Measurements from ENCODE around the gene EPHA6.
A peak's percentile ranks its signal among the peaks of the same experiment; 100 is the strongest.

EPHA6 gene

DNA sequence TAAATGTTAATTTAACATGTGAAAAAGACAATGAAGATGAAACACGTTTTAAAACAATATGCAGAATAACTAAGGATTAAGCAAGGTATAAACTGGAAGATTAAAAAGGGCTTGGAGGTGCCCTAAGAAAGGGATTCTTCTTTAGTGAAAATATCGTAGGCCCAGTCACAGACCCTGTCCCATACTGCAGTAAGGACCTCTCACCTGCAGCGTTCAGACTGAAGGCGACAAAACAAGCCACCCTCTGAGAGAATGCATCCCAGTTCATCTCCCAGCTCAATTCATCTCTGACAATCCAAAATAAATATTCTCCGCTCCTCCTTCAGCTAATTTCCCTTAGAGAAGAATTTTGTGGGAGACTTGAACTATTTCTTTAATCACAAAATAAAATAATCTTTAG is 847.9 kb downstream of the EPHA6 start:
- DNase-seq, result no peak

DNA sequence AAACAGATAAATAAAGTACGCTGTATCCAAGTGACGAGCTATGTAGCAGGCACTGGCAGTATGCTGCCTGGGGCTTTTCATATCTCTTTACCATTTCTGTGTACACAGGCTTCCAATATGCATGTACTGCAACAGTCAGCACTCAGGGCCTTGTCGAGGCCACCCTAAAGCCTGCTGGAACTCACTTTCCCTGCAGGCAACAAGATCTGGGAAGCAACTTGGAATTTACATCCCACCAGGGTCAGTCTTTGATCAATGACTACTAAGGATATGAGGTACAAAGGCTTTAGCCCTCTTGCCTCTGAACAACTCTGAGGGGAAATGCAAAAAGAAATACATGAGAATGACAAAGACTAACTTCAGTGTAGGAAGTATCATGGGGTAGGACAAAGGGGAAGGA is 848.4 kb downstream of the EPHA6 start:
- no peak for DNase-seq

DNA sequence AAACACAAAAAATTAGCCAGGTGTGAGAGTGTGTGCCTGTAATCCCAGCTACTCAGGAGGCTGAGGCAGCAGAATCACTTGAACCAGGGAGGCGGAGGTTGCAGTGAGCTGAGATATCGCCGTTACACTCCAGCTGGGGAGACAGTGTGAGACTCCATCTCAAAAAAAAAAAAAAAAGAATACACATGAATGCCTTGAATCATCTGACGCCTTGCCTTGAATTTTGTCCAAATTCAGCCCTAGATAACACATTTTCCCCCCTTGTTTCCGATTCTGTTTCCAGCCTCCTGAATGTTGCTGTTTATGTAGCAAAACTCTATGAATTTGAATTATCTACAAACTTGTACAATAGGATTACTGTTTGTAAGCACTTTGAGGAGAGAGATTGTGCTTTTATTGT is 851.5 kb downstream of the EPHA6 start:
- DNase-seq, result no peak

- no peak for DNase-seq
Measured at GRCh38 chr3:97670952-97671351, 856.6 kb downstream of the EPHA6 start.

DNA sequence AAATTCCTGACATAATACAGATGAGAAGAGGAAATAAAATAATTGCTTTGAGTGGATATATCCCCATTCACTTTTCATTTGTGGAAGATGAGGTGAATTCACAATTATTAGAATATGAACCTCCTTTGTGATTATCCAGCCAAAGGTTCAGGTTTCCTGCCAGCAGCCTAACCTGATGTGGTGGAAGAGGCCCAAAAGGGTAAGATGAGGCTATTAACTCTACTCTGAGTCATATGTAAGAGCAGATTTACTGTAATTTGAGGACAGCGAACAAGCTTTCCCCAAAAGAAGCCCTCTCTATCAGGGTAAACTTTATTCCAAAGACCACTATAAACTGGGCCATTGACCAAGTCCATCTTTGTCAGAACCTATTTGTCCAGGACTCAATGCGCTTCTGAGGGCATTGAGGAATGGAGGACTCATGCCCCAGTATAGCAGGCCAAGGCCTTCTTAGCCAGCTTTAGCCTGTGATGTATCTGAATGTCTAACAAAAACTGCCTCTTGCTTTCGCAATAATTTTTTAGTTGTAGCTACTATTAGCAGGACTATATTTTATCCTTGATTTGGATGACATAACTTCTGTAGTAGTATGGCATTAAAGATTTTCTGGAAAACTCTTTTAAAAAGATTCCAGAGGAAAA is 859.1 kb downstream of the EPHA6 start:
- DNase-seq, result no peak

GRCh38 chr3:97674461-97674860 is 860.1 kb downstream of the EPHA6 start:
- DNase-seq, result no peak

- DNase-seq, result no peak
Measured at GRCh38 chr3:97680210-97680609, 865.8 kb downstream of the EPHA6 start.

DNA sequence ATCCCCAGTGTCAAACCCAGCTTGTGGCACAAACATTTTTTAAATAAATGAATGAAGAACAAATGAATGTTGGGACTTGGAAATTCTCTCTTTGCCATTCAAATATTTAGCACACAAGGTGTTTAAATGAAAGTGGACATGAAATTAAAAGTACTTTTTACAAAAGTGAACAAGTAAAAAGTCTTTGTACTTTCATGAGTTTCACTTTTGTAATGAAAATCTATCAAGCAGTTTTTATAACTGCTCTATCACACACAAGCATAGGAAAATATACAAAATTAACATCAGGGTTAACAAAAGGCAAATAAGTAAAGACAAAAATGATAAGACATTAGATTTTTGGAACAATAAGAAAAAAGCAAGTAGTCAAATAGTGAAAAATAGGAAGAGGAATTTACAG is 866.3 kb downstream of the EPHA6 start:
- DNase-seq, result no peak

DNA sequence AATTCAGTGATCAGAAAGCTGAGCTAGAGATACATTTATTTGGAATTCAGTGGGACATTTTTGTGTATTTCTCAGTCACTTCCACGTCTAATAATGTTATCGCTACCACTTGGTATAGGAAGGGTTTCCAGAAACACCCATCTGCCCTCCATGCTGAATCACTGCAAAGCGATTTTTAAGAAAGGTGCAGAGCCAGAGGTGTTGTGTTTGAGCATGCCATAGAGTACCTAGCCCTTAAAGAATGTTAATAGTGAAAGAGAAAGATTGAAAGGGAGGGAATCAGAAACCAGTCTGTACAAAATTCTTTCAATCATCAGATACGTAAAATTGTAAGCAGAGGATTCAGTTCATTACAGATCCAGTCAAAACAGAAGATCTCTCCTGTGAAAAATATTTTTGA is 870.1 kb downstream of the EPHA6 start:
- DNase-seq, result no peak

DNA sequence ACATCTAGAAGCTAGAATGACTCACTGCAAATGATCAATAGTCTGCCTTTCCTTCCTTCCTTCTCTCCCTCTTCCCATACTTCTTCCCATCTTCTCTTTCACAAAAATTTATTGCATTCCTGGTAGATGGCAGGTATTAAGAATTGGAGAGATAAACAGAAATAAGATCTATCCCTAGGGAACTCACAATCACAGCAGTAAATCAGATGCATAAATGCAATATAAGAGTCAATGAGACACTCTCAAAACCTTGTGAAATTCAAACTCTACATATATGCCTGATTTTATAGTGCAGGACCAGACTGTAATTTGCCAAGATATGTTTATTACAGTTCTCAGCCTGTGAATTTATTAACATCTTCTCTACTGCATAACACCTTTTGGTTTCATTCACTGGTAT is 871.9 kb downstream of the EPHA6 start:
- DNase-seq, result no peak

- no peak for DNase-seq
Measured at GRCh38 chr3:97687734-97688133, 873.3 kb downstream of the EPHA6 start.

DNA sequence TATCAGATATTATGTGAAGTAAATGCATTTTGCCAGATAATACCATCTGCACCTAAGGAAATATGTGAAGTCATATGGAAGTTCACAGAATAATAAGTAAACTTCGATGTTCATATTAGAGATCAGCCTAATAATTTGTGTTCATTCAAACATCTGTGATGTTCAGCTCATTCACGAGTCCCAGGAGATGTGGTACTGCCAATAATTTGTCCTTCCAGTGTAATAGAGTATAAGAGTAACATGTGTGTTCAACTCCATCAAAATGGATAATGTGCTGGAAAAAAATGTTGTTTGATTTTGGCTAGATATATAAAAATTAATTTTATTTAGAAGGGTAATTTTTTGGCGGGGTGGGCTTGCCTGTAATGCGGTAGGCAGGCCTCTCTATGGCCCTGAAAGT is 874.7 kb downstream of the EPHA6 start:
- no peak for DNase-seq

GRCh38 chr3:97689962-97690361 is 875.6 kb downstream of the EPHA6 start:
- DNase-seq, result no peak

DNA sequence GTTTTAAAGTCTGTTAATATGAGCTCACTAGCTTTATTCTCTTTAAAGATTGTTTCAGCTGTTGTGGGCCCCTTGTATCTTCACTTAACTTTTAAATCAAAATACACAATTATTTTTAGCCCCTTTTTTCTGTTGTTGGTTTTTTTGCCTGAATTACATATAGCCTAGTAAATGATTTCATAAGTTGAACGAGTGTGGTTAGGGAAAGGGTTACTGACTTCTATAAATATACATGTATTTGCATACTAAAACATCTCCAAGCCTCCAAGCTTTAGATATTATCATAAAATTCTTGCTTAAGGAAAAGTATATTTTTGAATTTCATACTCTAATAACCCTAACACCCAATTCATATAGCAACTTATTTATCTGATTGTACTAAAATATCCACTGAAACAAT is 877.0 kb downstream of the EPHA6 start:
- no peak for DNase-seq

DNA sequence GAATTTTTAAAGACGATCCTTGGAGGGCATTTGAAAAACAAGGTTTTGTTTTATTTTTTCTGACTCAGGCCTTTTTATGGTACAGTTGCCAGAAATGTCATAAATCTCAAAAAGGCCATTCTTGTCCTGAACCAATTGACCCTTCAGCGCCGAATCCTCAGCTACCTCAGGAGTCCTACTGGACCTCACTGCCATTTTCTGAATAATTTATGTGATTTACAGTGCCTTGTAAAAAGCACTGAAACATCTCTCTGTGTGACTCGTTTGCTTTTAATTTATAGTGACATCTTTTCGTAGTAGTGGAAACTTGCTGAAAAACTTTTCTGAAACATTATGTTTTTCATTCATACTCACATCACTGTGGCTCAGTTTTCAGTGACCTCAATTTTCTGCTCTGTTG is 878.0 kb downstream of the EPHA6 start:
- no peak for DNase-seq

- no peak for DNase-seq
Measured at GRCh38 chr3:97692831-97693230, 878.4 kb downstream of the EPHA6 start.

GRCh38 chr3:97694876-97695275 is 880.5 kb downstream of the EPHA6 start:
- no peak for DNase-seq

DNA sequence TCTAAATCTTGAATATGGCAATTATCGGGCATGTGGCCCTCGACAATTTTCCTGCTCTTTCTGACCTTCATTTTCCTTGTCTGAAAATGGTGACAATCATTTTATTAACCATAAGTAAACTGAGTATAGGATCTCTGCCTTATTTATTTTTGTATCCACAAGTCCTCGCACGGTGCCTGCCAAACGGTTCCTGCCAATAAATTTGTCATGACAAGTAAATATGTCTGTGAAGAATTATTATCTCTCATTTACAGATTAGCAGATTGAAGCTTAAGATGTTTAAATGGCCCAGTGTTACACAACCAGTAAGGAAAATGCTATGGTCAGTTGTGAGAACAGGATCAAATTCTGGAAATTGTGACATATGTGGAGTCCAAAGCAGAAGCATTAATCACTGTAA is 884.3 kb downstream of the EPHA6 start:
- DNase-seq, result no peak

- DNase-seq, result no peak
Measured at GRCh38 chr3:97699889-97700288, 885.5 kb downstream of the EPHA6 start.

DNA sequence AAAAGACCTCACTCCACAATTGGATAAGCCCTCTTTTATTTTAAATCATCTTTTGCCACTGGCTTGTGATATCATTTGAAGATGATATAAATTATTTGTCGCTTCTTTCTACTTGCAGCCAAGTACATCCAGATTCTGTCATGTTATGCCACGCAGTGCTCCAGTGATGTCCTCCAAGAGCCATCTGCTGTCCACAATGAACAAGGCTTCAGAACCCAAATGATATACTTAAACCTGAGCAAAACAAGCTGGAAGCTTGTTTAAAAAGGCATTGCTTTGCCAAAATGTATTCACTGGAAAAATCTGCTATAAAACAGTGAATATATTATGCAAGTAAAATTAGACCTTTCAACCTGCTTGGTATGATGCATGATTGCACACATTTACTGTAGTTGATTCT is 891.4 kb downstream of the EPHA6 start:
- no peak for DNase-seq

GRCh38 chr3:97706226-97706625 is 891.8 kb downstream of the EPHA6 start:
- DNase-seq, result no peak

GRCh38 chr3:97711654-97712053 is 897.3 kb downstream of the EPHA6 start:
- DNase-seq, result no peak

DNA sequence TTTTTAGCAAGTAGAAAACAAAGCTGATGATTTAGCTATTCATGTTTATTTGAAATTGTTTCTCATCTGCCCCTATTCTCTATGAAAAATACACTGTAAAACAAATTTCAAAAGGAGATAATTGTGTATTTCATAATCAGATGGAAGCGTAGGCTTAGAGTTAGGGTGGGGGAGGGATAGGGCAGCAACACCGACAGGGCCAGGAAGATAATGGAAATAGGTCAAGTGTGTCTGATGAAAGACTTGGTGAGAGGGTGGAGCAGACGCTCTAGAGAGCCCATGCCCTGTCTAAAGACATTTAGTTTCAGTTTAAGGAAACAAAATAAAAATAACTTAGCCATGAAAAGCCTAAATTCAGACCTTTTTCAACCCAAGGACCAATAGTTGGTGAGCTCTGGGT is 898.5 kb downstream of the EPHA6 start:
- DNase-seq, result no peak

DNA sequence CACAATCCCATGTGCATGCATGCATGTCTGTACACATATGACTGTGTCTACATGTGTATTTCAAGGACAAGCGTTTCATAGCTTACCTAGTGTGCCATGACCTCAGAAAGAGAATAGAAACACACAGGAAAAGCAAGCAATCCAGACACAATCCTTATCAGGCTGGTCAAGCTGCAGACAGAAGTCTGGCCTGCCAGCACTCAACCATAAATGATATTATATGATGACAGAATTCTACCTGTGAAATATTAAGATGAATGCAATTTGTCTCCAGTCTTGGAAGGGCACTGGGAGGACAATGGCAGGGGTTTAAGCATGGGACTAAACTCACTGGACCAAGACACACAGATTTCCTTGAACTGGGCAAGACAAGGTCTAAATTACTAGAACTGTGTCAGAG is 899.2 kb downstream of the EPHA6 start:
- DNase-seq, result no peak

DNA sequence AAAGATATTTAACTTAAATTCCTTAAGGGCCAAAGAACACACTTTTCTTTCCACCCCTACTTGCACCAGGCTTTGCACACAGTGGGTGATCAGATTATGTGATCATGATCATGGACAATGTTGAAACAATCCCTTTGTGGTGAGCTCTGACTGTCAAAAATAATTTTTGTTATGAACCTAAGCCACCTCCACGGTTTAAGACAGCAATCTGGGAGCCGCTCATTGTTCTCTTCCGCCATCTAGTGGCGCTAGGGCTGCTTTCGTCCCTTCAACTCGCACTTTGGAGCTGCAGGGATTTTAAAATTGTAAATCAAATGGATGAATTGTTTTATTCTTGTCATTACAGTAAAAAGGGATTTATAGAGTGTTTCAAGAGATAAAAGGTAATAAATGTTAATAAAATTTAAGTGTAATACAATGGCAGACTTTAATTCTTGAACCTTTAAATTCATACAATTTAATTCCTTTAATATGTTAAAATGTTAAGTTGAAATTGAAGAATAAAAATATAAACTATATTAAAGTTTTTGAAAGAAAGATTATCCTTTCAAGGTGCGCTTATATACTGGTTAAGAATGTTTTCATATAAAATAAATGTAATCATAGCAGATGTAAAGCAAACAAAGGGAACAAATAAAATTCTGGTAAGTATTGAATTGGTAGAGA is 904.9 kb downstream of the EPHA6 start:
- DNase-seq, result peak; percentile 36 to 65
